ENCODE results near the gene ZNF75A.
"Not testable (repeated sequence)": the region's sequence is repeated elsewhere in the genome, so short reads cannot be mapped to it uniquely, and the experiment has no call there.

The ZNF75A gene

GRCh38 chr16:3266873-3267537, 38.3 kb upstream of the ZNF75A start:
- TF ChIP-seq, protein P1, sequence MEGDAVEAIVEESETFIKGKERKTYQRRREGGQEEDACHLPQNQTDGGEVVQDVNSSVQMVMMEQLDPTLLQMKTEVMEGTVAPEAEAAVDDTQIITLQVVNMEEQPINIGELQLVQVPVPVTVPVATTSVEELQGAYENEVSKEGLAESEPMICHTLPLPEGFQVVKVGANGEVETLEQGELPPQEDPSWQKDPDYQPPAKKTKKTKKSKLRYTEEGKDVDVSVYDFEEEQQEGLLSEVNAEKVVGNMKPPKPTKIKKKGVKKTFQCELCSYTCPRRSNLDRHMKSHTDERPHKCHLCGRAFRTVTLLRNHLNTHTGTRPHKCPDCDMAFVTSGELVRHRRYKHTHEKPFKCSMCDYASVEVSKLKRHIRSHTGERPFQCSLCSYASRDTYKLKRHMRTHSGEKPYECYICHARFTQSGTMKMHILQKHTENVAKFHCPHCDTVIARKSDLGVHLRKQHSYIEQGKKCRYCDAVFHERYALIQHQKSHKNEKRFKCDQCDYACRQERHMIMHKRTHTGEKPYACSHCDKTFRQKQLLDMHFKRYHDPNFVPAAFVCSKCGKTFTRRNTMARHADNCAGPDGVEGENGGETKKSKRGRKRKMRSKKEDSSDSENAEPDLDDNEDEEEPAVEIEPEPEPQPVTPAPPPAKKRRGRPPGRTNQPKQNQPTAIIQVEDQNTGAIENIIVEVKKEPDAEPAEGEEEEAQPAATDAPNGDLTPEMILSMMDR (IDR thresholded peaks at IDR 0.05; ENCODE audit: low read depth, low read length, missing control alignments), result peak; percentile 47
- H3K4me3 ChIP-seq (ENCODE audit: low read depth, low read length), result no peak overlapping the region
- no peak for DNase-seq (ENCODE audit: low read depth)

- no peak overlapping the region for H3K4me3 ChIP-seq (ENCODE audit: low read depth, low read length)
- TF ChIP-seq, protein P1 (IDR thresholded peaks at IDR 0.05; ENCODE audit: low read depth, low read length, missing control alignments), result no peak
- no peak for DNase-seq (ENCODE audit: low read depth)
These were observed 37.0 kb upstream of the ZNF75A start for GRCh38 chr16:3268294-3268693.

DNA sequence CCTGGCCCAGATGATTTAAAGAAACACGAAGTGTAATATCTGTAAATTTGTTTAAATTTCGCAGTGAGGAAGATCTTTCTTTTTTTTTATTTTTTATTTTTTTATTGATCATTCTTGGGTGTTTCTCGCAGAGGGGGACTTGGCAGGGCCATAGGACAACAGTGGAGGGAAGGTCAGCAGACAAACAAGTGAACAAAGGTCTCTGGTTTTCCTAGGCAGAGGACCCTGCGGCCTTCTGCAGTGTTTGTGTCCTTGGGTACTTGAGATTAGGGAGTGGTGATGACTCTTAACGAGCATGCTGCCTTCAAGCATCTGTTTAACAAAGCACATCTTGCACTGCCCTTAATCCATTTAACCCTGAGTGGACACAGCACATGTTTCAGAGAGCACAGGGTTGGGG, 34.6 kb upstream of the ZNF75A start:
- DNase-seq (ENCODE audit: low read depth); H3K4me3 ChIP-seq (ENCODE audit: low read depth, low read length): not testable (repeated sequence)

DNA sequence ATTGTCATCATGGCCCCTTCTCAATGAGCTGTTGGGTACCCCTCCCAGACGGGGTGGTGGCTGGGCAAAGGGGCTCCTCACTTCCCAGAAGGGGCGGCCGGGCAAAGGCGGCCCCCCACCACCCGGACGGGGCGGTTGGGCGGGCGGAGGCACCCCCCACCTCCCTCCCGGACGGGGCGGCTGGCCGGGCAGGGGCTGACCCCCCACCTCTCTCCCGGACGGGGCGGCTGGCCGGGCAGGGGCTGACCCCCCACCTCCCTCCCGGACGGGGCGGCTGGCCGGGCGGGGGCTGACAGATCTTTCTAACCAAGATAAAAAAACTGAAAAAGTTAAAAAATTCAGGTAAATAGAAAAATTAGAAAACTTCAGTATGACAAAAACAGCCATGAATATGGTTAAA, 34.0 kb upstream of the ZNF75A start:
- DNase-seq (ENCODE audit: low read depth); H3K4me3 ChIP-seq (ENCODE audit: low read depth, low read length): not testable (repeated sequence)

DNA sequence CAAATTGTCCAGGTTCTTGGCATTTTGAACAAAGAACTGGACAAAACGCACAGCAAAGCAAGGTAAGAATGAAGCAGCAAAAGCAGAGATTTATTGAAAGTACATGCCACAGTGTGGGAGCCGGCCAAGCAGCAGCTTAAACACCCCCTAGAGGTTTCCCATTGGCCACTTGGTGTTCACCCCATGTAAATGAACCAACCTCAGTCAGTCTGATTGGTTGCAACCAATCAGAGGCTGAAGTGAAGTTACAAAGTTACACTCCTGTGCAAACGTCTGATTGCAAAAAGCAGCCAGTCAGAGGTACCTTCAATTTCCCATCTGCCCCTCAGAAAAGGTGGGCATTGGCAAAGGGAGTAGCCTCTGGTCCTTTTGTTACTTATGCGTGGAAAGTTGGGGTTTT, 30.8 kb upstream of the ZNF75A start:
- no peak for DNase-seq (ENCODE audit: low read depth)
- TF ChIP-seq, protein P1 (IDR thresholded peaks at IDR 0.05; ENCODE audit: low read depth, low read length, missing control alignments), result no peak
- no peak overlapping the region for H3K4me3 ChIP-seq (ENCODE audit: low read depth, low read length)

DNA sequence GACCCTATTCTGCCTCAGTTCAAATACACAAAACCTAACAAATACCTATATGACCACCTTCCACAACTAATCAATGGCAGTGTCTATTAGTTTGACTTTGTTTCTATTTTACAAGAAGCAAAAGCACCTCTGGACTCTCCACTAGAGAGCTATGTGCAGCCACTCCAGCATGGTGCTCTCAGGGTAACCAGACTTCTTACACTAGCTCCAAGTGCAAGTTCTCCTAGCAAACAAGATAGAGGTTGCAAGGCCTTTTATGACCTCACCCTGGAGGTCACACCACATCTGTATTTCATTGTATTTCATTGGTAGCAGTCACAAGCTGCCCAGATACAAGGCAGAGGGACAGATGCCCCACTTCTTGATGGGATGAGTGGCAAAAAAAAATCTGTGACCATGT, 30.4 kb upstream of the ZNF75A start:
- no peak overlapping the region for H3K4me3 ChIP-seq (ENCODE audit: low read depth, low read length)
- DNase-seq (ENCODE audit: low read depth), result no peak
- TF ChIP-seq, protein P1 (IDR thresholded peaks at IDR 0.05; ENCODE audit: low read depth, low read length, missing control alignments), result no peak

GRCh38 chr16:3276679-3277078, 28.6 kb upstream of the ZNF75A start:
- H3K4me3 ChIP-seq (ENCODE audit: low read depth, low read length), result no peak overlapping the region
- TF ChIP-seq, protein P1 (IDR thresholded peaks at IDR 0.05; ENCODE audit: low read depth, low read length, missing control alignments), result no peak
- DNase-seq (ENCODE audit: low read depth), result no peak

GRCh38 chr16:3281222-3281820, 24.0 kb upstream of the ZNF75A start:
- TF ChIP-seq, protein P1 (IDR thresholded peaks at IDR 0.05; ENCODE audit: low read depth, low read length, missing control alignments), result no peak
- no peak for DNase-seq (ENCODE audit: low read depth)
- H3K4me3 ChIP-seq (ENCODE audit: low read depth, low read length), result no peak overlapping the region
